DMS79 (cell line): ENCODE results near the gene RND1.
"Not testable (repeated sequence)": the region's sequence is repeated elsewhere in the genome, so short reads cannot be mapped to it uniquely, and the experiment has no call there.

Experiments used
- DNase-seq: peaks from one replicate; lab custom pipeline; 2025; lab: John Stamatoyannopoulos, UW

Gene RND1

DNA sequence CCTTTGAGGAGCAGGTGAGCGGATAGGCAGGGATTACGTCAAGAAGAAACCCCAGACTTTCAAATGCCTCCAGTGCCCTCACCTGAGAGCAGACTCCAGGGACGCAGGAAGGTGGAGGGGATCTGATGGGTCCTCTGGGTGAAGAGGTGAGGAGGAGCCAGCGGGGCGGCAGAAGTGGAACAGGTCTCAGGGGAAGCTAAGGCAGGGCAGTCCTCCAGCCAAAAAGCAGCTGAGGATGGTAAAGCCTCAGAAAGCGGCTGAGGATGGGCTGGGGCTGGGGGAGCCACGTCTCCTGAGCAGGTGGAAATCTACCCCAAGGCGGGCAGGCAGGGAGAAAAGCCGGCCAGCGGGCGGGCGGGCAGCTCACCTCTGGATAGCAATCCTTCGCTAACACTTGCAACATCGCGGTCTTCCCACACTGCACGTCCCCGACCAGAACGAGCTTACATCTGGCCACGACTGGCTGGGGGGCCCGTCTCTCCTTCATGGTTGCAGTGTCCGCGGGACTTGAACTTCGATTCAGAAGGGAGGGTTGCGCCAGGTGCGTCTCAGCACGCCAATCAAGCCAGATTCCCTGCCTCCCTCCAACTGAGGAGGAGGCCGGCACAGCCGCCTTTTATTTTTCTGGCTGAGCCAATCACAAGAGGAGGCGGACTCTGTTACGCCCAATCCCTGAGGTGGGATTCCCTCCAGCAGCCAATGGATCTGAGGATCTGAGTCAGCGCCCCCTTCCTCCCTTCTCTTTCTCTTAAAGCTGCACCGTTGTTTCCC lies at the start of gene RND1:
TSS of gene RND1 (minus strand) at position 590 of the 771 bp plus-strand sequence. CDS start at position 487, 103 bp downstream.
- DNase-seq, result peak; percentile 93

GRCh38 chr12:48910196-48910595 lies 44.5 kb upstream of the RND1 start:
- DNase-seq, result no peak

GRCh38 chr12:48909698-48910097 lies 44.0 kb upstream of the RND1 start:
- DNase-seq, result not testable (repeated sequence)

DNA sequence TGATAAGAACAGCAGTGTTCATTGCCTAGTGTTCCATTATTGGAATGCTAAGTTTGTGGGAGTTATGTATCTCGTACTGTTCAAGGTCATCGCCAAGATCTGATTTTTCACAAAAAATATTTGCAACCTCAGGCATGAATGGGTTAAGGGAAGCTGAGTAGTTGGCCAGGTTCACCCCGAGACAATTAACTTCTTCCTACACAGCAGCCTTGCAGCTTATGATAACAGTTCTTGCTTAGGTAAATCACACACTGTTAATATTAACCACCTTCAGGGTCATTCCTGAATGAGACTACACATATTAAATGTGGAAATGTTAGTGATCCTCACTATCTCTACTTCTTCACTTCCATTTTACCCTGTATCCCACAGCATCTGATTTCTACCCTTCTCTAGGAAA lies 41.6 kb upstream of the RND1 start:
- DNase-seq, result no peak

GRCh38 chr12:48903982-48904411 lies 38.3 kb upstream of the RND1 start:
- DNase-seq, result peak; percentile 57

- no peak for DNase-seq
These were observed 37.8 kb upstream of the RND1 start for GRCh38 chr12:48903363-48903981.

GRCh38 chr12:48901278-48901677 lies 35.6 kb upstream of the RND1 start:
- DNase-seq, result no peak

DNA sequence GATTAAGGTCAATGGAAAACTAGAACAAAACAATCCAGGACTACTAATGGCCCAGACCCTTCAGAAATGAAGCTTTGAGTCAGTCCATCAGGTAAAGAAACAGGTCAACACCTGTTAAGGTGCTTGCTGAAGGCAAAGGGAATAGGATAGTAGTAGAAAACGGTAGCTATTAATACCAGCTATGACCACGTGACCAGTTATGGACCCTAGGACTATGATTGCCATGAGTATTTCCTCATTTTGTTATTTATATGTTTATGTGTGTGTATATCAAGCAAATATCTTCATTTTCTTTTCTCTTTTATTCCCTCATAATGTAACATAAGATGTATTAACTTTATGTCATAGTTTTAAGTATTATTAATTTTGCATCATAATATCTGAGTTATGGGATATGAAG lies 34.0 kb upstream of the RND1 start:
- DNase-seq, result no peak

- no peak for DNase-seq
These were observed 28.6 kb upstream of the RND1 start for GRCh38 chr12:48894271-48894670.

DNA sequence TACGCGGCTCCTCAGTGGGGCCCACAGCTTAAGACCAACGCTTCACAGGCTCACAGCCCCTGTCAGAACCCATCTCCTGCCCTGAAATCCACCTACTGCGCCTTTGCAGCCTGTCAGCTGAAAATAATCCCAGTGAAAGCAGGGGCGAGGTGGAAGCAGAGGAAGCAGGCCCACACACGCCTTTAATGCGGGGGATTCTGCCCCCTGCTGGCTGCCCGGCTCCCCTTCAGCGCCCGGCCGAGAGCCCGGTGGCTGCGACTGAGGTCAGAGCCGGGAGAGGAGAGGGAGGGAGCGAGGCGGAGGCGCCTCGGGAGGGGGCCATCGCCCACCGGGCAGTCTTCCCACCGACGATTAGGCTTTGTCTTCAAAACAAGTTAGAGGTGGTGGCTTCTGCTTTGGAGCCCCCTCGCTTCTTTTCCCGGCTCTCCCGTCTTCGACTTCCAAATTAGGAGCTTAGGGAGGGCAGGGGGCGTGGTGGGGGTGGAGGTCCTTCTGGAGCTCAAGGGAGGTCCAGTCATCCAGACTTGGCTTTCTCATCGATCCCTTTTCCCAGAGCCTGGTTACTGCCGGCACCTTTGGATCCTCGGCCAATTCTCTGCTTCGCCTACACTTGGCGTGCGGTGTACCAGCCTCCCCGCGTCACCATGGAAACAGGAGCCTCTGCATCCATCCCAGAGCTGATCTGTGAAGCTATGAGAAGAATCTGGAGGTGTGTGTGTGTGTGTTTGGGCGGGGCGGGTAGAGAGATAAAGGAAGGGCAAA lies 25.2 kb upstream of the RND1 start:
- DNase-seq, result peak; percentile 43

DNA sequence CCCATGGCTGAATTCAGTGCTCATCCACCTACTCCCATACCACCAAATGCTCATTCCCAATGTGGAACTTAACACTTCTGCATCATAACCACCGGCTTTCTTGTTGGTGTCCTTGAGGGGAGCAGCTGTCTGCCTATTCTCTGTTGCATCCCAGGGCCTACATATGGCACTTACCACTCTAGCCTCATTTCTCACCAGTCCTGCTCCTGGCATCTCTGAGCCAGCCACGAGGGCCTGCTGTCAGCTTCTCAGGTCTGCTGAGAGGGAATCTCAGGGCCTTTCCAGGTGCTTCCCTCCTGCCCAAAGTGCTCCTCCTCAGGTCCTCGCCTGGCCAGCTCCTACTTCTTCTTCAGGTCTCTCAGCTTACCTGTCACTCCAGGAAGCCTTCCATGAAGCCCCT lies 24.0 kb upstream of the RND1 start:
- no peak for DNase-seq

DNA sequence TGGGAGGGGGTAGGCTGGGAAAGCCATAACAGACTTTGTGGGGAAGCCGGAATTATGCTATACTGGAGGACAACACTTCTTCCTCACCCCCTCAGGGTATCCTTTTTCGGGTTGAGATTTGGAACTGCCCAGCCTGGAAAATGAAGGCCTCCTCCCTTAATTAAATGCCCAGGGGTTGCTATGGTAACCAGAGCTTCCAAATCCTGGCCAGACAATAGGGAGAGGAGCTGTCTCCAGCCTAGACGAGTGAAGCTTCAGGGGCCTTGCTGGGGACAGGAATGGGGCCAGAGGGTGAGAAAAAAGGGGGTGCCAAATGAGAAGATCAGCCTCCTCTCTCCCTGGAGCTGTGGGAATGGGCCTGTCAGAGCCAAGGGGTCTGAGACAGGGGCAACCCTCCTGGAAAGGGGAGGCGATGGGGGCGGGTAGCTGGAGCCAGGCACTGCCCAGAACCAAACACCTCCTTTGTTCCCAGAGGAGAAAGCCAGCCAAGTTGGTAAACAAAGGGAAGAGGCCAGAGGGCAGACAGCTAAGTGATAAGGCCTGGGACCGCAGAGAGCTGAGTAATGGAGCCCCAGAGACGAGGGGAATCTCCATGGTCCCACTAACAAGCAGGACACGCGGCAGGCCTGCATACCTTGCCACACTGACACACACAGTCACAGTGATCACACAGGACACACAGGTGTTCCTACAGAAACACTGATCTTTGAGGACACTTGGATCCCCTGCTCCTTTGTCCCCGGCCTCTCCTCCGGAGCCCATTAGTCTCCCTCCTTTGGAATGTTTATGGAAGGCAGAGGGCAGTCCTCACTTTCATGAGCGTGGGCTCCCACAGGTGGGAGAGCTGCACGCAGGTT lies 17.9 kb upstream of the RND1 start:
- DNase-seq, result no peak

DNA sequence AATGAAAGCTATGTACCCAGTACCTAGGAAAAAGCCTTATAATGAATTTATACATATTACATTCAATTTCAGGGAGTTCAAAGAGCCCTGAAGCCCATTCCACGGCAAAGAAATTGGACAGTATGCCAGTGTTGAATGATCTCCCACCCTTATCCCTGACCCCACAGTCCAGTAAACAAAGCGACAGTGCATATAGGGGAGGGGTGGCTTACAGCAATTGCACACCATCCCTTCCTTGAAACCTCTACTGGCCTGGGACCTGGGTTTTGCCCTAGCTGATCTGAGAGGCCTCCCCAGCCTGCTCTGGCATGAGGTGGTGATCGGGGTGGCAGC lies 17.3 kb upstream of the RND1 start:
- DNase-seq, result no peak

- DNase-seq, result no peak
These were observed 16.6 kb upstream of the RND1 start for GRCh38 chr12:48882315-48882687.

DNA sequence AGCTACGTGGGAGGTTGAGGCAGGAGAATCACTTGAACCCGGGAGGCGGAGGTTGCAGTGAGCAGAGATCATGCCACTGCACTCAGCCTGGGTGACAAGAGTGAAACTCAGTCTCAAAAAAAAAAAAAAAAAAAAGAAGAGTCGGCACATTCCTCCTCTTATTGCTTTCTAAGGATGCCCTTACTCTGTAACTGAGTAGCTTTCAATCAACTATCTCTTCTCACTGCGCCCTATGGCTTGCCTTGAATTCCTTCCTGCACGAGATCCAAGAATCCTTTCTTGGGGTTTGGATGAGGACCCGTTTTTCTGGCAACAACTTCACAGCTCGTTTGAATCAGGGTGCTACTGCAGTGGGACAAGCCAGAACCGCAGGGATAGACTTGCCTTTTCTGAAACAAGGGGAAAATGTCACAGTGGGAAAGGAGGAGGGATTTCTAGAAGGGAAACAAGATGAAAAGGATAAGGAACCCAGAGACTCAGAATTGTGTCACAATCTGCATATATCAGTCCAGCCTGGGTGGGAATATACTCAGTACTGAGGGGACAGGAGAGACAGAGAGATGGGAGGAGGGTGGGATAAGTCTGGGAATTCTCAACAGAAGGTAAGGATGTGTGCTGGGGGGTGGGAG lies 16.1 kb upstream of the RND1 start:
- no peak for DNase-seq

- DNase-seq, result no peak
These were observed 15.0 kb upstream of the RND1 start for GRCh38 chr12:48880647-48881046.

- DNase-seq, result no peak
These were observed 12.9 kb upstream of the RND1 start for GRCh38 chr12:48878548-48878947.

GRCh38 chr12:48875944-48876515 lies 10.4 kb upstream of the RND1 start:
- DNase-seq, result no peak

GRCh38 chr12:48873534-48873933 lies 7.9 kb upstream of the RND1 start:
- DNase-seq, result not testable (repeated sequence)

DNA sequence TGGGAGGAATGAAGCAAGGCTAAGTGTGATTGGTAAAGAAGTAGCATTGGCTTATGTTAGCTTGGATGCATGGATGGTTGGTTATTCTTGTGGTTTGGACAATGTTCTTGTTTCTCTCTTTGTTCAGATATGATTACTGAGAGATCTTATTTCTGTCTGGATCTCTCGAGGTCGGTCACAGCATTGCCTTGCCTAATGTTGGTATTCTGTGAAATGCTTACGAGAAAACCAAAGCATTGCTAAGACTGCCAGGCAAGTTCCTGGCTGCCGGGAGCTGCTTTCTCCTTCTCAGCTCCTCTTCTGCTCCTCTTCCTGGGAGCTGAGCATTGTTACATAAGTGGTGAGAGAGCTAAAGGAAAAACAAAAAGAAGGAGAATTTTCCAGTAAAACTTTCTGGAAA lies 7.4 kb upstream of the RND1 start:
- DNase-seq, result no peak

- no peak for DNase-seq
These were observed 3.5 kb upstream of the RND1 start for GRCh38 chr12:48869191-48869590.
